Left lung (tissue), 10 donors: ENCODE measurements around the gene LAMA3. TPM values are rescaled to one million over a fixed set of nuclear protein-coding genes. Genes with fewer than 3 reads are reported as not detected.
A peak's percentile ranks its signal among the peaks of the same experiment; 100 is the strongest.

Experiments
- ATAC-seq: fragments of 200-7000 bp; cut with Tn5 transposase; one replicate; pipeline ENCODE4 v1.9.1; 2020; ENCODE audit warnings: moderate library complexity
- DNase-seq, 4 donors: peaks; one replicate each; pipeline ENCODE4 v3.0.0-alpha.2; 2013 to 2020
- H3K27ac ChIP-seq, 2 donors: fragments of 200-600 bp; sonication (generic) in 1 of 2; one replicate each; pipeline versions ENCODE4 v1.5.0 to v1.8.0; 2020 to 2021
- H3K27me3 ChIP-seq, 2 donors: fragments of 200-600 bp; sonication (generic) in 1 of 2; one replicate each; pipeline versions ENCODE4 v1.5.0 to v1.8.0; 2020 to 2021
- H3K36me3 ChIP-seq, 2 donors: fragments of 200-600 bp; sonication (generic) in 1 of 2; one replicate each; pipeline versions ENCODE4 v1.5.0 to v1.8.0; 2020 to 2021
- H3K4me1 ChIP-seq, 2 donors: fragments of 200-600 bp; one replicate each; pipeline ENCODE4 v1.8.0; 2021
- H3K4me3 ChIP-seq, 2 donors: fragments of 200-600 bp; sonication (generic) in 1 of 2; one replicate each; pipeline versions ENCODE4 v1.5.0 to v1.8.0; 2020 to 2021; ENCODE audit warnings: mild to moderate bottlenecking in 1 of 2
- H3K9me3 ChIP-seq, 2 donors: fragments of 200-600 bp; sonication (generic) in 1 of 2; one replicate each; pipeline versions ENCODE4 v1.5.0 to v1.8.0; 2020 to 2021
- CTCF ChIP-seq, 2 donors: fragments of 200-600 bp; sonication (generic) in 1 of 2; IDR thresholded peaks; one replicate each; pipeline versions ENCODE4 v1.5.0 to v1.8.0; 2021; ENCODE audit warnings: antibody characterized with exemption in 2 of 2
- intact Hi-C, 2 donors: fragments of 100-400 bp; cut with DNase I; formaldehyde crosslinking; loops; one replicate each; pipeline versions ENCODE4 v1.11.2 to v1.14.2; 2022
- polyA plus RNA-seq, 6 donors: library from polyadenylated mRNA; unstranded; fragments of 120-200 nt; gene quantifications; one replicate each; pipeline ENCODE4 v1.2.1, GENCODE V29; 2013; ENCODE audit not compliant: insufficient read length in 6 of 6
- total RNA-seq, 2 donors: library from RNA; stranded (reverse); fragmentation: NEBNext Ultra II Directional; extraction: Animal tissue kit (Norgen Biotek cat#: 25700); gene quantifications; one replicate each; pipeline ENCODE4 v1.2.1, GENCODE V29; 2021
- donor health status: DM: no; HTN: yes; CAD: no.
- donor health status: DM: no; HTN: no; CAD: no.

Gene LAMA3
- total and polyA plus RNA-seq, 8 donors: 42.8 to 207 (median 140) TPM

GRCh38 chr18:23870676-23871380, 181.6 kb downstream of the LAMA3 start:
- Histone ChIP-seq H3K4me3 (no peak overlapping the region), H3K36me3 (no peaks in the 10 kb centered on the region), H3K27ac (no peak overlapping the region), H3K27me3 (no peaks in the 10 kb centered on the region), H3K4me1 (no peaks in the 10 kb centered on the region), H3K9me3 (no peaks in the 10 kb centered on the region)
- DNase-seq (no peak), ATAC-seq (no peak)
- intact Hi-C loops: no loop called here
- no peak for TF ChIP-seq CTCF (IDR thresholded peaks at IDR 0.05)

DNA sequence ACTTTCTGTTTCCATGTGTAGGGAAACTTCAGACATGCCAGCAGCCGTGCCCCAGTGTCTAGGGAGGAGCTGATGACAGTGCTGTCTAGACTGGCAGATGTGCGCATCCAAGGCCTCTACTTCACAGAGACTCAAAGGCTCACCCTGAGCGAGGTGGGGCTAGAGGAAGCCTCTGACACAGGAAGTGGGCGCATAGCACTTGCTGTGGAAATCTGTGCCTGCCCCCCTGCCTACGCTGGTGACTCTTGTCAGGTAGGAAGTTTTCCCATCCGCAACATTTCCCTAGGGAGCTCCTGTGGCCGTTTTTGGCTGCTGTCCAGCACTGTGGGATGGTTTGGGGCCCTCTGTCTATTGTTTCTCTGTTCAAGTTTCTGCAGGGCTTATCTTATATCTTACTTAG, 182.2 kb downstream of the LAMA3 start:
- no peaks in the 10 kb centered on the region for H3K27me3 ChIP-seq
- no peak overlapping the region for H3K27ac ChIP-seq
- intact Hi-C loops: no loop called here
- no peaks in the 10 kb centered on the region for H3K4me1 ChIP-seq
- no peaks in the 10 kb centered on the region for H3K9me3 ChIP-seq
- no peak for TF ChIP-seq CTCF (IDR thresholded peaks at IDR 0.05)
- ATAC-seq (no peak), DNase-seq (no peak)
- no peaks in the 10 kb centered on the region for H3K36me3 ChIP-seq
- H3K4me3 ChIP-seq: no peak overlapping the region

DNA sequence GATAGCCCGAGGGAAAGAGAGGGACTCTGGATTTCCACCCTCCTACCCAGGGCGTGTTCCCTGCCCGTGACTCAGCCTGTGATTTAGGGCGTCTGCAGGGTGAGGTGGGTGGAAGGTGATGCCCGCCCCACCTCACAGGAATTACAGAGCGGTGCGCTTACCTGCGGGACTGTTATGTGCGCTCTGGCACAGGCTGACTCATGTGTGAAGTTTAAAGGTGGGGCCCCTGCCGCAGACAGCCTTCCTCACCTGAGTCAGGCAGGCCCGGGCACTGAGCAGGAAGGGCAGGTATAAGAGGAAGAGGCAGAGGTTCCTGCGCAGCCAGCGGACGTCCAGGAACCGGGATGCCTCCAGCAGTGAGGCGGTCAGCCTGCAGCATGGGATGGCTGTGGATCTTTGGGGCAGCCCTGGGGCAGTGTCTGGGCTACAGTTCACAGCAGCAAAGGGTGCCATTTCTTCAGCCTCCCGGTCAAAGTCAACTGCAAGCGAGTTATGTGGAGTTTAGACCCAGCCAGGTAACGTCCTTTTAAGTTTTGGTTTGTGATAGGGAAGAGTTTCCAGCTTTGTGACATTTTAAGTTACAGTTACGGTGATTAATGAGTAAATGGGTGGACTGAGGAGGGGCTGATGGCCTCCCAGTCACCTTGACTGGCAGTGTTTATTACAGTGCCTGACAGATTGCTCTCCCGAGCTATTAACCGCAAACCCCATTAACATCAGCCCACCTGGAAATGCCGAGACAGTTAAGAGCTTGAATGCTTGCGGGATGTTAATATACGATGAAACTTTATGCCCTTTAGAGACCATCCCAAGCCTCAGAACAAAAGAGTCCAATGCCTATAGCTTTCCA, 183.7 kb downstream of the LAMA3 start:
- ATAC-seq: no peak
- H3K27ac ChIP-seq: no peak overlapping the region

DNA sequence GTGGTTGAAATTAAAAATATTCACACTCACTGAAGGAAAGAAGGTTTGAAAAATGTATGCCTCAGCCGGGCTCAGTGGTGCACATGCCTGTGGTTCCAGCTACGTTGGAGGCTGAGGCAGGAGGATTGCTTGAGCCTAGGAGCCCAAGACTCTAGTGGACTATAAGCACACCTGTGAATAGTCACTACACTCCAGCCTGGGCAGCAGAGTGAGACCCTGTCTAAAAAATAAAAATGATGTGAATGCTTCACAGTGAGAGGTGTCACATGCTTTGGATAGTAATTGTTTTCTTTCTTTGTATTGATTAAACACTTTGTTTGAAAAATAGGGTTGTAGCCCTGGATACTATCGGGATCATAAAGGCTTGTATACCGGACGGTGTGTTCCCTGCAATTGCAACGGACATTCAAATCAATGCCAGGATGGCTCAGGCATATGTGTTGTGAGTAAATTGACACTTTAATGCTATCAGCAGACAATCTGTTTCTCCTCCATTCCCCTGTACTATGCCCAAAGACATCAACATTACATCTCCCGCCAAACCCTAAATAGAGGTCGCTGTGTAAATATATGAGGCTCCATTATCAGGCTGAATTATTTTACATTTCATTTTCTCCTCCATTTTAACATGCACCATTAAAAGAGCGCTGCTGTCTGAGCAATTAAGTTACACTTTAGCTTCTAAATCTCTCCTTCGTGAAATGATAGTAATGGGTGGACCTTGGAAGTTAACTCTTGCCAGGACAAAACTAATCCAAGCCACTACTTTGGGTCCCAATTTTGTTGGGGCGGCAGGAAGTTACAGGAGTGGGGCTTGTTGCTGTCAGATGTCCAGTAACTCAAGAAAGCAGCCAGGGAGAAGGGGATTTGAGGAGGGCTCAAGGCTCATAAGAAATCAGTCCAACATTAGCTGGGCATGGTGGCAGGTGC, 187.0 kb downstream of the LAMA3 start:
- no peak for ATAC-seq
- Histone ChIP-seq H3K27me3 (no peaks in the 10 kb centered on the region), H3K36me3 (no peaks in the 10 kb centered on the region), H3K27ac (no peak overlapping the region), H3K4me3 (no peak overlapping the region), H3K9me3 (no peaks in the 10 kb centered on the region), H3K4me1 (no peaks in the 10 kb centered on the region)
- intact Hi-C loops: no loop called here
- TF ChIP-seq CTCF (IDR thresholded peaks at IDR 0.05): no peak
- DNase-seq: no peak

More for the DNA sequence above, 183.7 kb downstream of the LAMA3 start:
- no peak for TF ChIP-seq CTCF (IDR thresholded peaks at IDR 0.05)
- no peaks in the 10 kb centered on the region for H3K9me3 ChIP-seq
- intact Hi-C loops: no loop called here
- H3K4me1 ChIP-seq: no peaks in the 10 kb centered on the region
- H3K4me3 ChIP-seq: no peak overlapping the region
- no peaks in the 10 kb centered on the region for H3K27me3 ChIP-seq
- peak in 1 of 4 donors; percentile 69 for DNase-seq
- no peaks in the 10 kb centered on the region for H3K36me3 ChIP-seq
